ENCODE data around the gene AHCY.

AHCY gene

DNA sequence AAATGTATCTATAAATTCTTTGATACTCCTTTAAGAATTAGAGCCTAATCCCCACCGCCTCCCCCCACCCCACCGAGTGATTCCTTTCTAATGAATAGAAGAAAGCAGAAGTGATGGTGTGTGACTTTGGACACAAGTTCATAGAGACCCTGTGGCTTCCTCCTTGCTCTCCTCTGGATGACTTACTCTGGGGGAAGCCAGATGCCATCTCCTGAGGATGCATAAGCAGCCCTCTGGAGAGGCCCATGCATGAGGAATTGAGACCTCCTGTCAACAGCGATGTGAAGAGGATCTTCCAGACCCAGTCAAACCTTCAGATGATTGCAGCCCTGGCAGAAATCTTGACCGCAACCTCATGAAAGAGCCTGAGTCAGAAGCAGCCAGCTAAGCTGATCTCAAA is 21.1 kb downstream of the AHCY start:
- H3K4me3 ChIP-seq (ENCODE audit: low read depth, low read length), result no peak overlapping the region
- DNase-seq (ENCODE audit: low read depth), result no peak
- no peak for TF ChIP-seq CTCF (IDR thresholded peaks at IDR 0.05; ENCODE audit: insufficient read depth, low read depth, low read length, missing control alignments)

DNA sequence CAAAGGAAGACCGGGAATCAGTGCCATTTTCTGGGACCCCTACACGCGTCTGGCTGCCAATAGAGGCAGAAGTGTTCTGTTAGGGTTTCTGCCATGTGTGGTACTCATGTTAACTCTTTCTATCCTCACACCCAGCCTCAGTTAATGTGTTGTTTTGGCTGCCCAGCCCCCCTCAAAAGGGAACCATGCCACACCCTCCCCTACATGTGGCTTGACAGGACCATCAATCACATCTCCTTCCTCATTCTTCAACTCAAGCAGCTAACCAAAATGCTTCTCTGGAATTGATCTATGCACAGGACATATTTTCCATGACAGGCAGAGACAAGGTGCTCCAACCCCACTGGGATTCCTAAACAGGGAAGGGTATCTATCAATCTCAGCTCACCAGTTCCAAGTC is 22.0 kb downstream of the AHCY start:
- no peak for DNase-seq (ENCODE audit: low read depth)
- H3K4me3 ChIP-seq (ENCODE audit: low read depth, low read length), result no peak overlapping the region
- TF ChIP-seq CTCF (IDR thresholded peaks at IDR 0.05; ENCODE audit: insufficient read depth, low read depth, low read length, missing control alignments), result no peak

DNA sequence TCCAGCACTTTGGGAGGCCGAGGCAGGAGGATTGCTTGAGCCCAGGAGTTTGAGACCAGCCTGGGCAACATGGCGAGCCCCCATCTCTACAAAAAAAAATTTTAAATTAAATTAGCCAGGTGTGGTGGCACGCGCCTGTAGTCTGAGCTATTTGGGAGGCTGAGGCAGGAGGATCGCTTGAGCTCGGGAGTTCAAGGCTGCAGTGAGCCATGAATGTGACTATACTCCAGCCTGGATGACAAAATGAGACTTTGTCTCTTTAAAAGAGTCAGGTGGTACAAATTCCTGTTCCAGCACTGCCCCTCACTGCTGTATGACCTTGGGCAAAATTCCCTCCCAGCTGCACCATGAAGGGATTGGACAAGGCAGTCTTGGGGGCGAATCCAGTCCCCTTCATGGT is 28.5 kb downstream of the AHCY start:
- TF ChIP-seq CTCF (IDR thresholded peaks at IDR 0.05; ENCODE audit: insufficient read depth, low read depth, low read length, missing control alignments), result no peak
- DNase-seq (ENCODE audit: low read depth), result no peak
- H3K4me3 ChIP-seq (ENCODE audit: low read depth, low read length), result no peak overlapping the region

GRCh38 chr20:34271956-34272355 is 31.2 kb downstream of the AHCY start:
- H3K4me3 ChIP-seq (ENCODE audit: low read depth, low read length), result no peak overlapping the region
- TF ChIP-seq CTCF (IDR thresholded peaks at IDR 0.05; ENCODE audit: insufficient read depth, low read depth, low read length, missing control alignments), result no peak
- DNase-seq (ENCODE audit: low read depth), result no peak

GRCh38 chr20:34269996-34270627 is 33.0 kb downstream of the AHCY start:
- H3K4me3 ChIP-seq (ENCODE audit: low read depth, low read length), result no peak overlapping the region
- no peak for DNase-seq (ENCODE audit: low read depth)

DNA sequence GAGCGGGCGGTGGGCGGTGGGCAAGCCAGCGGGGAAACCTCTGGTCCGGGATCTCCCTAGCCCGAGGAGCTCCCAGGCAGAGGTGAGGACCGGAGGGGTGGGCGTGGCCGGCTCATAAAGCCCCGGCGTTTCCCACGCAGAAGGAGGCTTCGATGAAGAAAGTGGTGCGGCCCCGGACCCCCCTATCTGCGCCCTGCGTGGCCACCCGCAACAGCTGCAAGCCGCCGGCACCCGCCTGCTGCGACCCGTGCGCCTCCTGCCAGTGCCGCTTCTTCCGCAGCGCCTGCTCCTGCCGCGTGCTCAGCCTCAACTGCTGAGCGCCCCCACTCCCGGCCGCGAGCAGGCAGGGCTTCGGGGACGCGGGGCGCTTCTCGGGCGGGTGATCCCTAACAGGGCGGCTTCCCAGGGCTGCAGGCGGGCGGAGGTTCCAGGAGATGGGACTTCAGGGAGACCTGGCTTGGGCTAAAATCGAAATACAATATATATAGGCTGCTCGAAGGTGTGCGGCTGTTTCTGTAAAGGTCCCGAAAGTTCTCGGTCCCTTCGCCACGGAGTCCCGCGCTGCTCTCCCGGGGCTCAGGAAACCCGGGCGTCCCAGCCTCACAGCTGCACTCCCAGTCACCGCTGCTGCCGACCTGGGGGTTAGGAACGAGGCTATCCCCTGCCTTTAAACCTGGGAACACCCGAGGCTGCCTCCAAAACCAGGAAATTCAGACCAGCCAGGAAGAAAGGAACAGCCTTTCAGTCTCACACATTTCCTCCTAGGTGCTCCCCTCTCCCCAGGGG is 34.1 kb downstream of the AHCY start:
- H3K4me3 ChIP-seq (ENCODE audit: low read depth, low read length), result no peak overlapping the region
- no peak for TF ChIP-seq CTCF (IDR thresholded peaks at IDR 0.05; ENCODE audit: insufficient read depth, low read depth, low read length, missing control alignments)
- DNase-seq (ENCODE audit: low read depth), result no peak

More at GRCh38 chr20:34269996-34270627, 33.0 kb downstream of the AHCY start:
- TF ChIP-seq CTCF (IDR thresholded peaks at IDR 0.05; ENCODE audit: insufficient read depth, low read depth, low read length, missing control alignments), result no peak

All from GM12865 (cell line).